ENCODE data around the gene GCC2. TPM values are rescaled to one million over a fixed set of nuclear protein-coding genes. Genes with fewer than 3 reads are reported as not detected.
A peak's percentile ranks its signal among the peaks of the same experiment; 100 is the strongest.
"Not testable (repeated sequence)": the region's sequence is repeated elsewhere in the genome, so short reads cannot be mapped to it uniquely, and the experiment has no call there.

Gene GCC2
- total RNA-seq, 1 experiment from 2014 or later, result 7.9 TPM

DNA sequence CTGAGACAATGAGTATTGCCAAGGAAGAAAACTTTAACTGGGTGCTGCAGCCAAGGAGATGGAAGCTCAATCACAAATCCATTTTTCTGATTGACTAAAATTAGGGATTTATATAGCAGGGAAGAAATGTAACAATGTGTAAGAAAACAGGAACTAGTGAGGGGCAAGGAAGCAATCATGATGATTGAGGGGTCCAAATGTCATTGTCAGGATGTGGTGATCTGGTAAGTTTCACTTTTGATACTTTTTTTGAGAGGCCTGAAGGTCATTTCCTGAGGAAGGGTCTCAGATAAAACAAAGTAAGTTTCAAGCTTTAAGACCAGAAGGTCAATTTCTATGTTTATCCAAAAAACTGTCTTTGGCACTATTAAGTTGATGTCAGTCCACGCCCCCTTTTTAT lies 12.0 kb upstream of the GCC2 start:
- DNase-seq (ENCODE audit: low spot score), result no peak

GRCh38 chr2:108441712-108442111 lies 7.3 kb upstream of the GCC2 start:
- DNase-seq (ENCODE audit: low spot score), result no peak

- no peak for DNase-seq (ENCODE audit: low spot score)
Measured at GRCh38 chr2:108444941-108445840, 3.8 kb upstream of the GCC2 start.

DNA sequence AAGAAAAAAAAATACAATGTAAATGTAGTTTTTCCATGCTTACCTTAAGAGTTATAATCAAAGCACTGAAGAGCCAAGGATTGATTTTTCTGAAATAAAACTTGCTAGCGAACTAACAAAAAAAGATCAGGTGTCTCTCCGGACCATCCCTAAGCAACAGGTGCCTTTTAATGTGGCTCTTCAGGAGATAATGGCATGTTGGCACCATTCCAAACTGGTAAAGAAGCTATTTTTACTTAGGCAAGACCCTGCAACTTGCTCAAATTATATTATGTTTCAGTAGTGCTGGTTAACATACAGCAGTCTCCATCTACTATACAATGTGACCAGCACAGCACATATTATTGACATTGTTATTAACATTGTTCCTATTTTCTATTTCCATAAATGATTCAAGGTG lies 2.3 kb upstream of the GCC2 start:
- no peak for DNase-seq (ENCODE audit: low spot score)

DNA sequence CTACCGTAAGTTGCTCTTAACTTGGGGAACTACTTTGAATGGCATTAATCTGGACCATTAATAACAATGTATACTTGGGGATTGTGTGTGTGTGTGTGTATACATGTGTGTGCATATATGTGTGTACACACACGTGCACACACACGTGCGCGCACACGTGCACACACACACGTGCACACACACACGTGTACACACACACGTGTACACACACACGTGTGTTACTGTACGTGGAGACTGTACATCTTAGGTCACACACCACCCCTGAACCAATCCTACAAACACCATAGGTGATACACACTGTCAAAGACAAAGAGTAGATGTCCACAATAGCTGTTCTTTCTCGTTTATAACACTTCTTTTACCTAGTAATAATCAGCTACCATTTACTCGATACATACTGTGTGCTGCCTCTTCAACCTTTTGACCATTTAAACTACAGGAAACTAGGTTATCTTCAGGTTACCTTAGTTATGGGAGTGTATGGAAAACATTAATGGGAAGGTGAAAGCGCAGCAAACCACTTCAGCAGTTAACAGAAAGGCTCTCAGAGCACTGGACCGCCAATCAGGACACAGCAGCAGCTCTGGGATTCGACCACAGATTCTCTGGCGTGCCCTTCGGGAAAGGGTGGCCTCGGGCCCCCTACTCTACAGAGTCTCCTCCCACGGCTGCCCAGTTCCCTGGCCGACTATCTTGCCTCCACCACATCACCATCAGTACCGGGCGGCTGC lies 894 bp upstream of the GCC2 start:
- DNase-seq (ENCODE audit: low spot score), result no peak

DNA sequence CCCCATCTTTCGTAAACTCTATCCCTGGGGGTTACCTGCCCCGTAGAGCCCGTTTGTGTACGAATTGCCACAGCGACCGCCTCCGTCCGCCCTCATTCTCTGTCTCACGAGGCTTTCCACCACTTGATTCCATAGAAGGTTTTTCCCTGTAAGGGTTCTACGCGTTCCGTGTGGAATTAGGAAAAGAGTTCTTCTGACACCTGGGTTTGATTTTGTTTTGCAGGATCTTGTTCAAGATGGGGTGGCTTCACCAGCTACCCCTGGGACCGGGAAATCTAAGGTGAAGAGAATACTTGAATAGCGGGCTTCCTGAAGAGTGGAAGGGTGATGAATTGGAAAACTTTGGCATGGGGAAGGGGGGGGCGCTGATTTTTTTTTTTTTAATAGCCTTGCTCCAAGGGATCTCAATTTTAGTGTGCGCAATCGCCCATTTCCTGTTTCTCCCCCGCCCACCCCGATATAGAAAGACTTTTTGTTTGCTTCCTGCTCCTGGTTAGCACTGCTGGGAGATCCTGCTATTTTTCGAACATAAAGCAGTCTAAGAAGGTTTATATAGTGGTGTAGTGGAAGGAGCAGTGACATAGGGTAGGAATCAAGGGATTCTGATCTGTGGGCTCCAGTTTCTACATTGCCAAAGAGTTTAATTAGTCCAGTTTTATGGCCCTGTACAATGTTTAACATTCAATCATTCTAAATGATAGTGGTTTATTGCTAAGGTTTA lies 564 bp downstream of the GCC2 start:
- DNase-seq (ENCODE audit: low spot score), result no peak

- no peak for DNase-seq (ENCODE audit: low spot score)
Measured at GRCh38 chr2:108450863-108451262, 1.9 kb downstream of the GCC2 start.

- DNase-seq (ENCODE audit: low spot score), result no peak
Measured at GRCh38 chr2:108451976-108452375, 3.0 kb downstream of the GCC2 start.

DNA sequence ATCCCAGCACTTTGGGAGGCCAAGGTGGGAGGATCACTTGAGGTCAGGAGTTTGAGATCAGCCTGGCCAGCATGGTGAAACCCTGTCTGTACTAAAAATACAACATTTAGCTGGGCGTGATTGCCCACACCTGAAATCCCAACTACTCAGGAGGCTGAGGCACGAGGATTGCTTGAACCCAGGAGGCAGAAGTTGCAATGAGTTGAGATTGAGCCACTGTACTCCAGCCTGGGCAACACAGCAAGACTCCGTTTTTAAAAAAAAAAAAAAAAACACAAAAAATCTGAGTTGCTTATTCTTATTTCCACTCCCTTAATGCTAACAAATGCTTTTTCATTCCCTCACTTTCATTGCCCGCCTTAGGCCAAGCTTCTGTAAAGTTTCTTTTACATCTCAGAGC lies 4.5 kb downstream of the GCC2 start:
- DNase-seq (ENCODE audit: low spot score), result not testable (repeated sequence)

DNA sequence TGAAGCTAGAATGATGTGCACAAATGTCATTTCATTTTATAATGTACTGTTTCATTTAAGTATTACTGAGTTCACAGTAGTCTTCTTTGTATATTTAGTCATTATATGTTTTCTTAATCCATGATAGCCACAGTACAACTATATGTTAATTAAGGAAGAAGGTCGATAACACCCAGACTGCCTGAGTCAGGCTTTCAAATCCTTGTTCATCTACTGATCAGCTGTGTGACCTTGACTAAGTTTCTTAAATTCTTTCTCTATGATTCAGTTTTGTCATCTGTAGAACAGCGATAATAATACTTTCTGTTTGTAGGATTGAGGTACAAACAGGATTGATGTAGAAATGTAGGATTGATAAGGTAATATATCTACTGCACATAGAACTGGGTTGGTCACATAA lies 5.4 kb downstream of the GCC2 start:
- no peak for DNase-seq (ENCODE audit: low spot score)

- no peak for DNase-seq (ENCODE audit: low spot score)
Measured at GRCh38 chr2:108455571-108455970, 6.6 kb downstream of the GCC2 start.

- no peak for DNase-seq (ENCODE audit: low spot score)
Measured at GRCh38 chr2:108458082-108458481, 9.1 kb downstream of the GCC2 start.

DNA sequence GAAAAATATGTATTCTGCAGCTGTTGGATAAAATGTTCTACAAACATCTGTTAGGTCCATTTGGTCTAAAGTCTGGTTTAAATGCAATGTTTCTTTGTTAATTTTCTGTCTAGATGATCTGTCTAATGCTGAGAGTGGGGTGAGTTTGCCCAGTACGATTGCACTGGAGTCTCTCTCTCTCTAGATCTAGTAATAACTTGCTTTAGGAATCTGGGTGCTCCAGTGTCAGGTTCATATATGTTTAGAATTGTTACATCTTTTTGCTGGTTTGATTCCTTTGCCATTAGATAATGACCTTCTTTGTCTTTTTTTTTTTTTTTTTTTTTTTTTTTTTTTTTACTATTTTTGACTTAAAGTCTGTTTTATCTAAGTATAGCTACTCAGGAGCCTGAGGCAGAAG lies 10.4 kb downstream of the GCC2 start:
- DNase-seq (ENCODE audit: low spot score), result no peak

- no peak for DNase-seq (ENCODE audit: low spot score)
Measured at GRCh38 chr2:108460345-108461037, 11.5 kb downstream of the GCC2 start.

- no peak for DNase-seq (ENCODE audit: low spot score)
Measured at GRCh38 chr2:108477099-108477498, 28.1 kb downstream of the GCC2 start.

DNA sequence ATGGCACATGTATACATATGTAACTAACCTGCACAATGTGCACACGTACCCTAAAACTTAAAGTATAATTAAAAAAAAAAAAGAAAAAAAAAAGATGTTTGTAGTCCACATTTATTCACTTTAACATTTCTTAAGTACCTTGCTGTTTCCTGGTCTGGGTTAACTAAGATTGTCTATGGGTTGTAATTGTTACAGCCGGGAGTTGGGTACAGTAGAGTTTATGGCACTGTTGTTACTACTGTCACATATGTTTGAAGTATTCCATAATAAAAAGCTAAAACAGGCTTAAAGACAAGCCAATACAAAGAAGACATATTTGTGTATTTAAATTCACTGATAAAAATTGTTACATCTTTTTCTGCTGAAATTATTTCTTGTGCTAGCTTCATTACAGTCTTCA lies 36.2 kb downstream of the GCC2 start:
- DNase-seq (ENCODE audit: low spot score), result no peak

DNA sequence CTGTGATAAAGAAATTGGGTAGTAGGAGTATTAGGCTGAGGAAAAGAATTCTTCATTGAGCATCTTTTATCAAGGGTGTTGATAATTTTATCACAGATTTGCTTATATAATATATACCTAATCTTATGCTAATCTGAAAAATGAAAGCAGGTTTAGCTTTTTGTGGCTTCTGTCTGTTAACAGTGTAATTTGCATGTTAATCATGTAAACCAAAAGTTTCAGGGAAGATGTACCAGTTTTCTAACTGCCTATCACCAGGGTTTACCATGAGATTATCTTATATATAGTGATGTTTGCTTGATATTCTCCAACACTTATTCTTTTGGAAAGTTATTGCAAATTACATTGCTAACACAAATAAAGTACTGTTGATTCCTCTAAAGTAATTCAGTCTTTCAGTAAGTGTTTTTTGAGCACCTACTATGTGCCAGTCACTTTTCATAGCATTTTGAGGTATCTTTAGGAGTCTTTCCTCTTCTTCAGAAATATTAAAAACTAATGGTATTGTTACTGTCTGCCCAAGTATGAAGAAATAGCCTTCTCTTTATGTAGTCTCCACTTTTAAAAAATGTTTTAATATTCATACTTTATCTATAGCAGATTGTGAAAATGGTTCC lies 41.6 kb downstream of the GCC2 start:
- DNase-seq (ENCODE audit: low spot score), result no peak

DNA sequence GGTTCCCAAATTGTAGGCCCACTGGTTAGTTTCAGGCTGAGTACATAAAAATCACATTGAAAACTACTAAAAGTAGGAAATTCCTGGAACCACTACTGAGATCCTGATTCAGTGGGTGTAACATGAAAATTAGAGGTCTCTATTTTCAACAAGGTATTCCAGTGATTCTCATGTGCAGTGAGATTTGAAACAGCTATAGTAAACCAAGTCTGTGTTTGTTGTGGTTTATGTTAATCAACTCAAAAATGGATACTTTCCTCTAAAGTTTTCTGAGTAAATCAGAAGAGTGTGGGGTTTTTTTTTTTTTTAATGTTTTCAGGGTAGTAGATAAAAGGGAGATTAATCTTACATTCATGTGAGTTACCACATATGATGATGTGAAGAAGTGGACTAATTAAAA lies 42.8 kb downstream of the GCC2 start:
- no peak for DNase-seq (ENCODE audit: low spot score)

DNA sequence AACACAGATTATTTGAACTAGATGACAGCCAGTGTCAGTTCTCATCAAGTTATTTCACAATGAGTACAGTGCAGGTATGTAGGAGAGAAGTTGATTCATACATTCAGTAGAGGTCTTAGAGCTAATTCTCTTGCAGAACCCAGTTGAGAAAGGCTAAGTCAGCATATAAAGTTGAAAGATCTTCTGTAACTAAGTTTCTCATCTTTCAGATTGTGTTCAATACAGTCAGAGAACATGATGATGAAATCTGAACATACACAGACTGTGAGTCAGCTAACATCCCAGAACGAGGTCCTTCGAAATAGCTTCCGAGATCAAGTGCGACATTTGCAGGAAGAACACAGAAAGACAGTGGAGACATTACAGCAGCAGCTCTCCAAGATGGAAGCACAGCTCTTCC lies 43.4 kb downstream of the GCC2 start:
- DNase-seq (ENCODE audit: low spot score), result peak; percentile 6

- not testable (repeated sequence) for DNase-seq (ENCODE audit: low spot score)
Measured at GRCh38 chr2:108496167-108496566, 47.2 kb downstream of the GCC2 start.

DNA sequence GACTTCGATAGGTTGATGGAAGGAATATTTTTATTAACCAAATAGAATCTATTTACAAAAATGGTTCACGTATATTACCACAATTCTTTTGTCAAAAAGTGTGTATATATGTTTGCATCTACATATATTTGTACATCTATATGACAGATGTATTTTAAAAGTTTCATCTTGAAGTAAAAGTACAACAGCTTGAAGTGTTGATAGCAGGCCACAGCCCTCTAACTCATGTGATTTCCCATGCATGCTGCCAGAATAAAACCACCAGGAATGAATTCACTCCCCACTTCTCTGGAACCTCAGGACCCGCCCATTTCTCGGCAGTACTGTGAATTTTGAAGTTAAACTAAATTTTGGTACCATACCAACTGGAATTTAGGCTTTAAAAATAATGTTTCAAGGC lies 58.6 kb downstream of the GCC2 start:
- DNase-seq (ENCODE audit: low spot score), result not testable (repeated sequence)

Data from H4 (cell line).